ENCODE measurements around the gene CAP1. TPM values are rescaled to one million over a fixed set of nuclear protein-coding genes. Genes with fewer than 3 reads are reported as not detected.

CAP1 gene
- total and polyA plus RNA-seq, 12 donors, result 25.2 to 157 (median 55.8) TPM

DNA sequence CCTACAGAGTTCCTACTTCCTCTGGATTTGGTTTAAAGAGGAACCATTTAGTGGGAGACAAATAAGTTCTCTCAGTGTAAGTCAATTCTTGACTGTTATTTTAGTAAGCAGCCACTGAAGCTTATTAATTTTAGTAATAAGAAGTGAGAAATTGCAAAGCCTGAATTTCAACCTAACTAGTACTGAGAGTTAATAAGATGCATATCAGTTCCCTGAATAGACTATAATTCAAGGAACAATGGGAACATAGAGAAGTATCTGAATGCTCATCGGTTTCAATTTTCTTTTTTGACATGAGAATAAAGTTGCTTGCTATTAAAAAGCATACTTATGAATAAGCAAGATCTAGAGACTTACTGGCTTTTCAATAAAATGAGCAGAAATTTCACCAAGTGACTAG, 64.5 kb downstream of the CAP1 start:
- no peak overlapping the region for H3K4me3 ChIP-seq
- no peaks in the 10 kb centered on the region for H3K36me3 ChIP-seq
- no peak for ATAC-seq
- H3K9me3 ChIP-seq, result peaks cover 0 to 23% (median 4%) of the 10 kb centered on the region in 11 donors
- intact Hi-C loops (cut with DNase I), result no loop called here
- TF ChIP-seq, protein P1, sequence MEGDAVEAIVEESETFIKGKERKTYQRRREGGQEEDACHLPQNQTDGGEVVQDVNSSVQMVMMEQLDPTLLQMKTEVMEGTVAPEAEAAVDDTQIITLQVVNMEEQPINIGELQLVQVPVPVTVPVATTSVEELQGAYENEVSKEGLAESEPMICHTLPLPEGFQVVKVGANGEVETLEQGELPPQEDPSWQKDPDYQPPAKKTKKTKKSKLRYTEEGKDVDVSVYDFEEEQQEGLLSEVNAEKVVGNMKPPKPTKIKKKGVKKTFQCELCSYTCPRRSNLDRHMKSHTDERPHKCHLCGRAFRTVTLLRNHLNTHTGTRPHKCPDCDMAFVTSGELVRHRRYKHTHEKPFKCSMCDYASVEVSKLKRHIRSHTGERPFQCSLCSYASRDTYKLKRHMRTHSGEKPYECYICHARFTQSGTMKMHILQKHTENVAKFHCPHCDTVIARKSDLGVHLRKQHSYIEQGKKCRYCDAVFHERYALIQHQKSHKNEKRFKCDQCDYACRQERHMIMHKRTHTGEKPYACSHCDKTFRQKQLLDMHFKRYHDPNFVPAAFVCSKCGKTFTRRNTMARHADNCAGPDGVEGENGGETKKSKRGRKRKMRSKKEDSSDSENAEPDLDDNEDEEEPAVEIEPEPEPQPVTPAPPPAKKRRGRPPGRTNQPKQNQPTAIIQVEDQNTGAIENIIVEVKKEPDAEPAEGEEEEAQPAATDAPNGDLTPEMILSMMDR (IDR thresholded peaks at IDR 0.05), result no peak
- H3K27ac ChIP-seq, result no peak overlapping the region
- no peaks in the 10 kb centered on the region for H3K4me1 ChIP-seq
- WGBS, 2 donors, result 83 to 86% methylated on average over 1 of the region's 1 CpG
- DNase-seq, result no peak
- H3K27me3 ChIP-seq, result peaks cover 0 to 33% (median 13%) of the 10 kb centered on the region in 7 donors

DNA sequence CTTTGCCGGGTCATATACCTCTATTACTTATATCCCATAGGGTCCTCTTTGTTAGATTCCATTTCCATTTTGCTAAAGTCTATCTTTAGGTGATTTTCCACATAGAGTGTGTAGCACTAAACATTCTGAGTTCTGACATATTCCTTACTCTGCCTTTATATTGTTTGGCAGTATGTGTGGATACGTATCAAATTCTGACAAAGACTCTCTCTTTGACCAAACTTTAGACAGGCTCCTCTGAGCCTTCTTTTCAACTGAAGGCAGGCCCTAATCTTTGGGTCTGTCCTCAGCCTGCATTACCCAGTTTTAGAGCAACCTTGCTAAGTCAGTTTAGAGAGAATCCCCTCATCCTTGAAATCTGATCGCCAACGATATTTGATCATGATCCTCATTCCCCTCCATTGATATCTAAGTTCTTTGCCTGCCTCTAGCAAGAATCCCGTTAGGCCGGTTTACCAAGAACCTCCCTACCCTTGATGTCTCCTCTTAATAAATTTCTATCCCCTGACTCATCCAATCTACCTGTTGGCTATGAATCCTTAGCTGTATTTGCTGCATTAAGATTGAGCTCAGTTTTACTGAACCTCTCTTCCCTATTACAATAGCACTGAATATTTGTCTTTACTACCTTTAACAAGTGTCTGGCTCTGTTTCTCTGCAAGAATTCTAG, 66.9 kb downstream of the CAP1 start:
- Histone ChIP-seq H3K9me3 (peaks cover 0 to 36% (median 8%) of the 10 kb centered on the region in 11 donors), H3K4me3 (no peak overlapping the region), H3K27ac (no peak overlapping the region), H3K36me3 (no peaks in the 10 kb centered on the region), H3K4me1 (no peaks in the 10 kb centered on the region), H3K27me3 (peaks cover 0 to 35% (median 9%) of the 10 kb centered on the region in 7 donors)
- ATAC-seq (no peak), DNase-seq (no peak)
- TF ChIP-seq, protein P1 (IDR thresholded peaks at IDR 0.05), result no peak
- 89 to 92% methylated on average over 6 of the region's 6 CpGs for WGBS, 2 donors
- intact Hi-C loops (cut with DNase I), result no loop called here

DNA sequence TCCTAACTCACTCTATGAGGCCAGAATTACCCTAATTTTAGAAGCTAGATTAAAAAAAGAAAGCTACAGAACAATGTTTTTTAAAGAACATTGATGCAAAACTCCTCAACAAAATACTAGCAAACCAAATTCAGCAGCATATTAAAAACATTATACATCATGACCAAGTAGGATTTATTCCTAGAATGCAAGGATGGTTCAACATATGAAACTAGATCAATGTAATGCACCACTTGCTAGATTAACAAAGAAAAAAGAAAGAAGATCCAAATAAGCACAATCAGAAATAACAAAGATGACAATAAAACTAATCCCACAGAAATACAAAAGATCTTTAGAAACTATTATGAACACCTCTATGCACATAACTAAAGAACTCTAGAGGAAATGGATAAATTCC, 69.9 kb downstream of the CAP1 start:
- TF ChIP-seq, protein P1 (IDR thresholded peaks at IDR 0.05), result no peak
- DNase-seq (no peak), ATAC-seq (no peak)
- Histone ChIP-seq H3K4me3 (no peak overlapping the region), H3K9me3 (peaks cover 0 to 24% (median 6%) of the 10 kb centered on the region in 11 donors), H3K27me3 (peaks cover 0 to 35% (median 10%) of the 10 kb centered on the region in 7 donors), H3K27ac (no peak overlapping the region), H3K4me1 (no peaks in the 10 kb centered on the region), H3K36me3 (no peaks in the 10 kb centered on the region)
- intact Hi-C loops (cut with DNase I), result no loop called here

DNA sequence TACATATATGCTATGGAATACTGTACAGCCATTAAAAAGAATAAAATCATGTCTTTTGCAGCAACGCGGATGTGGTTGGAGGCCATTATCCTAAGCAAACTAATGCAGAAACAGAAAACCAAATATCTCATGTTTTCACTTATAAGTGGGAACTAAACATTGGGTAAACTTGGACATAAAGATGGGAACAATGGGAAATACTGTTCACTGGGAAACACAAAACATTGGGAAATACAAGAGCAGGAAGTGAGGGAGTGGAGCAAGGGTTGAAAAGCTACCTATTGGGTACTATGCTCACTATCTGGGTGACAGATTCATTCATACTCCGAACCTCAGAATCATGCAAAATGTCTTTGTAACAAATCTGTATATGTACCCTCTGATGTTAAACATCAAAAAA, 73.9 kb downstream of the CAP1 start:
- Histone ChIP-seq H3K9me3 (peaks cover 0 to 24% (median 6%) of the 10 kb centered on the region in 11 donors), H3K4me3 (no peak overlapping the region), H3K4me1 (no peaks in the 10 kb centered on the region), H3K27ac (no peak overlapping the region), H3K36me3 (no peaks in the 10 kb centered on the region), H3K27me3 (peaks cover 0 to 49% (median 16%) of the 10 kb centered on the region in 7 donors)
- TF ChIP-seq, protein P1 (IDR thresholded peaks at IDR 0.05), result no peak
- DNase-seq, result no peak
- intact Hi-C loops (cut with DNase I), result no loop called here
- no peak for ATAC-seq
- WGBS, 2 donors, result 86 to 87% methylated on average over 3 of the region's 3 CpGs
